Heart left ventricle (tissue), 11 donors: Measurements from ENCODE around the gene LAPTM4A. TPM values are rescaled to one million over a fixed set of nuclear protein-coding genes. Genes with fewer than 3 reads are reported as not detected.

ENCODE experiments used
- polyA plus RNA-seq, 2 donors: library from polyadenylated mRNA; stranded (reverse); fragments of 200-250 nt; gene quantifications; one replicate each; pipeline ENCODE4 v1.2.3, GENCODE V29; 2013
- total RNA-seq, 9 donors: library from RNA; depleted of rRNA in 2 of 9; stranded (reverse); fragments of >200 nt in 2 of 9; fragmentation: NEBNext Ultra II Directional in 3 of 9; extraction: Animal tissue kit (Norgen Biotek cat#: 25700) in 3 of 9; gene quantifications; one replicate each; pipeline versions ENCODE4 v1.1.0 to v1.2.4, GENCODE V29; 2016 to 2023
- donor health status: ischemic (EF 13 %, LVEDD 7.1; RV severe dilation, severe dysfunction).
- donor health status: healthy with polysubstance abuse.
- donor health status: DM: no; HTN: yes; CAD: no.
- donor health status: DM: no; HTN: no; CAD: no.
- donor health status: ischemic (EF 25% LVEDD 5.7; RV mildly dilated, moderate dysfunction).
- donor health status: healthy.
- donor health status: DM: yes; HTN: yes; CAD: no.
- donor health status: PGD.
- donor health status: nonischemic (EF 23%, LVEDD 6.1; RV moderate dilation, normal function).

Gene LAPTM4A
- total and polyA plus RNA-seq, 11 donors: 107 to 241 (median 177) TPM

Other genes starting within 250 kb of the LAPTM4A start
- 1 to 10 TPM; 2.6 to 9.8 (median 6.3) TPM for gene TTC32, start 149.6 kb downstream of the LAPTM4A start, total RNA-seq
- 10 to 100 TPM in 1 of 2 donors, 1 to 10 TPM in 1; 6.3 to 10.3 TPM for gene TTC32, start 149.6 kb downstream of the LAPTM4A start, polyA plus RNA-seq
- gene WDR35, start 61.5 kb downstream of the LAPTM4A start, total RNA-seq: 1 to 10 TPM; 3.1 to 8.5 (median 5.1) TPM
- 1 to 10 TPM; 1.1 to 4.8 TPM for gene WDR35, start 61.5 kb downstream of the LAPTM4A start, polyA plus RNA-seq
- under 1 TPM in 5 of 9 donors, not detected in 4; 0.12 to 0.48 (median 0.25) TPM for gene MATN3, start 39.0 kb downstream of the LAPTM4A start, total RNA-seq
- under 1 TPM; 0.19 to 0.29 TPM for gene MATN3, start 39.0 kb downstream of the LAPTM4A start, polyA plus RNA-seq
- gene SDC1, start 173.5 kb upstream of the LAPTM4A start, total RNA-seq: 1 to 10 TPM in 1 of 9 donors, under 1 TPM in 7, not detected in 1; 0.20 to 2.2 (median 0.39) TPM
- gene SDC1, start 173.5 kb upstream of the LAPTM4A start, polyA plus RNA-seq: under 1 TPM; 0.15 to 0.28 TPM